GM12878 (cell line): ENCODE measurements around the gene PAXX. TPM values are rescaled to one million over a fixed set of nuclear protein-coding genes. Genes with fewer than 3 reads are reported as not detected.

Experiments used
- ATAC-seq: fragments of 200-7000 bp; cut with Tn5 transposase; 3 replicates; pipeline ENCODE4 v1.9.1; 2020; ENCODE audit warnings: mild to moderate bottlenecking, moderate library complexity
- BruUV-seq: library from RNA; stranded (reverse); fragments of 400-500 nt; replicated peaks from 2 replicates; lab custom pipeline; 2021; lab: Mats Ljungman, UMichigan
- CTCF ChIA-PET: fragments of 300-600 bp; sonication (Branson Sonifier 250); formaldehyde crosslinking; extraction: SDS; loops from one replicate; lab custom pipeline; 2021; ENCODE audit warnings: inconsistent platforms; lab: Yijun Ruan, JAX
- POLR2A ChIA-PET: fragments of 350-600 bp; formaldehyde crosslinking; extraction: SDS; loops from one replicate; lab custom pipeline; 2021; ENCODE audit warnings: inconsistent platforms; lab: Charles Lee
- RAD21 ChIA-PET: fragments of 300-600 bp; sonication (Branson Sonifier 250); formaldehyde crosslinking; loops from one replicate; lab custom pipeline; 2023; ENCODE audit warnings: antibody characterized with exemption; ENCODE audit not compliant: unreplicated experiment; lab: Charles Lee
- SMC1A ChIA-PET: fragments of 300-600 bp; sonication (Branson Sonifier 250); formaldehyde crosslinking; loops from one replicate; lab custom pipeline; 2023; ENCODE audit not compliant: unreplicated experiment, uncharacterized antibody; lab: Charles Lee
- DNase-seq: peaks from one replicate; pipeline ENCODE4 v3.0.0-alpha.2; 2011; ENCODE audit warnings: low read depth, low spot score
- FAIRE-seq: peaks from 3 replicates; lab custom pipeline; 2011; peaks lifted over from hg19 to GRCh38; lab: Jason Lieb, UNC
- H2AFZ ChIP-seq: 2 replicates; pipeline ENCODE4 v1.6.0; 2011; ENCODE audit warnings: low read depth, low read length, control low read depth; ENCODE audit not compliant: control insufficient read depth
- H3K27ac ChIP-seq: 2 replicates; pipeline ENCODE4 v1.5.1; 2011; ENCODE audit warnings: control low read depth; ENCODE audit not compliant: control insufficient read depth, insufficient read depth
- H3K27me3 ChIP-seq, 2 experiments: replicated peaks in 1 of 2; 2 replicates each; pipeline versions ENCODE4 v1.6.0 to v1.6.1; 2011; ENCODE audit warnings: low read length in 1 of 2; ENCODE audit not compliant: control insufficient read depth in 2 of 2, insufficient read depth in 2 of 2
- H3K36me3 ChIP-seq, 2 experiments: 2 replicates each; pipeline ENCODE4 v1.5.1; 2011; ENCODE audit warnings: low read length in 1 of 2; ENCODE audit not compliant: control insufficient read depth in 2 of 2, insufficient read depth in 2 of 2
- H3K4me1 ChIP-seq: 2 replicates; pipeline ENCODE4 v1.6.1; 2011; ENCODE audit warnings: mild to moderate bottlenecking, low read length, moderate library complexity, mixed read lengths; ENCODE audit not compliant: control insufficient read depth, insufficient read depth
- H3K4me2 ChIP-seq: 2 replicates; pipeline ENCODE4 v1.6.0; 2011; ENCODE audit warnings: control low read depth; ENCODE audit not compliant: control insufficient read depth, insufficient read depth
- H3K4me3 ChIP-seq: fragments of 200-600 bp; sonication (generic); 2 replicates; pipeline ENCODE4 v1.5.1; 2016
- H3K79me2 ChIP-seq: 2 replicates; pipeline ENCODE4 v1.6.0; 2011; ENCODE audit warnings: low read length; ENCODE audit not compliant: control insufficient read depth, insufficient read depth
- H3K9ac ChIP-seq: 2 replicates; pipeline ENCODE4 v1.8.0; 2011; ENCODE audit warnings: low read length, control low read depth, mixed read lengths; ENCODE audit not compliant: control insufficient read depth, insufficient read depth
- H3K9me3 ChIP-seq: replicated peaks from 3 replicates; pipeline ENCODE4 v1.5.1; 2011; ENCODE audit warnings: mild to moderate bottlenecking, low read length; ENCODE audit not compliant: control insufficient read depth, insufficient read depth
- H4K20me1 ChIP-seq: 2 replicates; pipeline ENCODE4 v1.6.0; 2011; ENCODE audit not compliant: control insufficient read depth, insufficient read depth
- BCL3 ChIP-seq: IDR thresholded peaks from 2 replicates; pipeline ENCODE4 v1.6.1; 2011; ENCODE audit warnings: borderline replicate concordance, low read depth, mild to moderate bottlenecking, moderate library complexity, low read length; ENCODE audit not compliant: insufficient read depth, poor library complexity, severe bottlenecking
- EED ChIP-seq: sonication (generic); IDR thresholded peaks from 2 replicates; pipeline ENCODE4 v1.6.1; 2016; ENCODE audit warnings: antibody characterized with exemption, low read depth
- ELK1 ChIP-seq: IDR thresholded peaks from 2 replicates; pipeline ENCODE4 v1.6.1; 2012; ENCODE audit warnings: low read depth, low read length, improper control_type of control experiment
- GATAD2B ChIP-seq: fragments of 450-650 bp; conservative IDR thresholded peaks from 2 replicates; pipeline ENCODE4 v1.6.1; 2017; ENCODE audit warnings: low read depth, mild to moderate bottlenecking, moderate library complexity
- HDAC6 ChIP-seq: fragments of 200-600 bp; sonication (generic); IDR thresholded peaks from one replicate; pipeline ENCODE4 v1.8.0; 2017; ENCODE audit warnings: antibody characterized with exemption; ENCODE audit not compliant: unreplicated experiment
- MXI1 ChIP-seq: fragments of 150-350 bp; IDR thresholded peaks from 2 replicates; pipeline ENCODE4 v1.6.1; 2011; ENCODE audit warnings: low read depth, mild to moderate bottlenecking, inconsistent platforms, low read length, improper control_type of control experiment
- MYB ChIP-seq: fragments of 150-350 bp; IDR thresholded peaks from 2 replicates; pipeline ENCODE4 v1.6.1; 2014; ENCODE audit warnings: mild to moderate bottlenecking, low read depth, low read length, borderline replicate concordance
- NBN ChIP-seq: fragments of 450-650 bp; IDR thresholded peaks from 2 replicates; pipeline ENCODE4 v1.6.1; 2016
- RB1 ChIP-seq: fragments of 450-650 bp; formaldehyde crosslinking; IDR thresholded peaks from 2 replicates; pipeline ENCODE4 v1.6.1; 2017; ENCODE audit warnings: mild to moderate bottlenecking, borderline replicate concordance
- RELA ChIP-seq: fragments of 450-650 bp; IDR thresholded peaks from 2 replicates; pipeline ENCODE4 v1.8.0; 2014; ENCODE audit warnings: borderline replicate concordance; ENCODE audit not compliant: partially characterized antibody
- SUPT20H ChIP-seq: IDR thresholded peaks from 2 replicates; pipeline ENCODE4 v1.6.1; 2011; ENCODE audit warnings: low read depth, mild to moderate bottlenecking, low read length, moderate library complexity, borderline replicate concordance; ENCODE audit not compliant: control insufficient read depth
- WGBS: methylation state at CpG from one replicate; pipeline ENCODE4 v1.1.6; 2016; ENCODE audit warnings: low lambda C conversion rate; ENCODE audit not compliant: insufficient replicate concordance, insufficient coverage; ENCODE audit errors: missing lambda C conversion rate; 5-methylcytosine and 5-hydroxymethylcytosine counted together
- in situ Hi-C: fragments of 300-500 bp; cut with MboI; formaldehyde crosslinking; loops from 9 replicates; pipeline ENCODE4 v1.14.3; 2018; ENCODE audit warnings: mixed read lengths
- intact Hi-C: fragments of 100-400 bp; cut with micrococcal nuclease; formaldehyde crosslinking; loops from one replicate; pipeline ENCODE4 v1.14.2; 2022; ENCODE audit not compliant: unreplicated experiment
- polyA plus RNA-seq, 11 experiments: library from polyadenylated mRNA; depleted of rRNA in 4 of 11; unstranded in 6 of 11; stranded (reverse) in 5 of 11; fragments of >200 nt; fragmentation: Nextera tagmentation in 4 of 11; fragmentation: Illumina TruSeq in 1 of 11; extraction: Ambion mirVana in 4 of 11; extraction: Trizol in 1 of 11; gene quantifications; 1 replicate in 1 of 11; 2 replicates in 10 of 11; pipeline versions ENCODE4 v1.2.1 to v1.2.3, GENCODE V29; 2011 to 2016; ENCODE audit warnings: inconsistent platforms in 2 of 11, missing spikeins in 2 of 11, low read depth in 1 of 11
- total RNA-seq, 4 experiments: library from RNA; depleted of rRNA in 3 of 4; stranded (reverse); fragments of >200 nt in 3 of 4; fragmentation: Illumina TruSeq in 1 of 4; extraction: Trizol in 1 of 4; gene quantifications; 2 replicates each; pipeline versions ENCODE4 v1.2.1 to v1.2.3, GENCODE V29; 2013 to 2021

PAXX gene
- total and polyA plus RNA-seq, 10 of the 15 experiments (the other 5 are each of a cell fraction or from before 2014, with no cell fraction given) = 0.18 to 60.6 (median 29.5) TPM

- Histone ChIP-seq H3K79me2 (no peaks in the 10 kb centered on the region), H4K20me1 (no peaks in the 10 kb centered on the region; the same call in 1 of the 2 replicates), H3K4me2 (no peak overlapping the region), H3K27me3 (no peaks in the 10 kb centered on the region), H3K27ac (no peak overlapping the region), H3K4me1 (peaks cover 7% of the 10 kb centered on the region), H3K9me3 (no peaks in the 10 kb centered on the region), H3K4me3 (no peak overlapping the region), H3K36me3 (no peaks in the 10 kb centered on the region), H3K9ac (no peak overlapping the region), H2AFZ (no peak overlapping the region)
- ChIA-PET CTCF (interaction anchor here (1.3 to 1.4 kb wide), 2 partner anchors 14 to 17 kb away, joined by 3 to 5 read pairs; partner anchors contain the start of genes C8G and FBXW5), POLR2A (no interaction called here), SMC1A (no interaction called here), RAD21 (no interaction called here)
- no peak for TF ChIP-seq MXI1
- no peak for TF ChIP-seq NBN
- TF ChIP-seq BCL3 = no peak
- TF ChIP-seq ELK1 = no peak
- TF ChIP-seq GATAD2B = no peak
- no peak for TF ChIP-seq HDAC6
- no peak for TF ChIP-seq MYB
- no peak for TF ChIP-seq SUPT20H
- no peak for TF ChIP-seq RB1
- no peak for TF ChIP-seq RELA
- TF ChIP-seq EED = no peak
- in situ Hi-C loops (no loop called here), intact Hi-C loops (no loop called here)
- no TSS peak for BruUV-seq
- FAIRE-seq (no peak), DNase-seq (no peak), ATAC-seq (no peak)
- WGBS = 39% methylated on average over 22 of the region's 23 CpGs
Observed at GRCh38 chr9:136961279-136962065, 30.8 kb upstream of the PAXX start.
